HG03439 (cell line): Measurements from ENCODE around the gene MPP1.

Experiments
- ATAC-seq: cut with Tn5 transposase; IDR thresholded peaks from one replicate; pipeline ENCODE4 v1.9.1; 2021; ENCODE audit warnings: mild to moderate bottlenecking, moderate library complexity; ENCODE audit not compliant: unreplicated experiment

The MPP1 gene

DNA sequence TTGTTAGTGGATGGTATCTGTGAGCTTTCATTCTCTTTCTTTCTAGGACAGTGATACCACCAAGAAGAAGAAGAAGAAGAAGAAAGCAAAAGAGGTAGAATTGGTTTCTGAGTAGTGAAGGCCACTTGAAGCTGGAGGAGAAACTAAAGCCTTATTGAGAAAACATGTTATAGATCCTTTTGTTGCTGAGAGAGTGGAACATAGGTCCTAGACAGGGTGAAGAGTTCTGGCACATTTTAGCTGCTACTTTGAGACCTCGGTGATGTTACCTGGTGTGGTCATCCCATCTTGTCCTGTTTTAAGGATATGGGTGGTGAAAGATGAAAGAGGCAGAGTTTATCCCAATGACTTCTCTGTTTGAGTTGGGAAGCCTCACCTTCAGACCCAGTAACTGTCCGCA lies 28.5 kb downstream of the MPP1 start:
- ATAC-seq = no peak

DNA sequence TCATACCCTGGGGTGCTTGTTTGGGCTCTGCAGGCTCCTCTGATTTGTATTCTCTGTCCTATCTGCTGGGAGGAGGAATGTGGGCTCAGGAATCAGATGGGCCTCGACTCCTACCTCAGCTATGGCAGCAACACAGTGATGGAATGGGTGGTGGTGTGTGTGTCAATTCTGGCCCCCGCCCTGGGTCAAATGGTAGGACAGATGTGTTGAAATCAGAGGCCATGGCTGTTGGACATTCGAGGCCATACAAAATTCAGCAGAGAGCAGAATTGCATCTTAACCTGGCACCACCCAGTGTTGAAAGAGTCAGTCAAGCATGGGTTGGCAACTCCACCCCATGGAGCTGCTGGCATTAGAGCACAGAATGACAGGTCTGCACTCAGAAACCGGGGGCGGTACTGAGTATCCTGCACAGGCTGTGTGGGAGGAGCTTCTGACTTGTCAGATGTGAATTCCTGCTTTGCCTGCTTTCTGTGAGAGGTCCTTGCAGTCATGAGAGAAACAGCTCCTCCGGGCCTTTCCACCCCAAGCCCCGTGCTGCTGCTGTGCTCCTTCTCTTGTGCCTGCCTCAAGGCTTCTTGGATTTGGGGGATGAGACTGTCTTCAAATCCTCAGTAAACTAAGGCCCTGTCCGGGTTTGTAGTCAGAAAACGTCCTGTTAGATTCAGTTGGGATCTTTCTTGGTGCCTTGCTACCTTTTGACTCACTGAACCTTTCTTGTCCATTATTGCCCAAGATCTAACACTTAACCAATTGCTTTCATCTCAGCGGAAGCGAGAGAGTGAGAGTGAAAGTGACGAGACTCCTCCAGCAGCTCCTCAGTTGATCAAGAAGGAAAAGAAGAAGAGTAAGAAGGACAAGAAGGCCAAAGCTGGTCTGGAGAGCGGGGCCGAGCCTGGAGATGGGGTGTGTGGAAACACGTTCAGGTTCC lies 29.6 kb downstream of the MPP1 start:
- no peak for ATAC-seq

DNA sequence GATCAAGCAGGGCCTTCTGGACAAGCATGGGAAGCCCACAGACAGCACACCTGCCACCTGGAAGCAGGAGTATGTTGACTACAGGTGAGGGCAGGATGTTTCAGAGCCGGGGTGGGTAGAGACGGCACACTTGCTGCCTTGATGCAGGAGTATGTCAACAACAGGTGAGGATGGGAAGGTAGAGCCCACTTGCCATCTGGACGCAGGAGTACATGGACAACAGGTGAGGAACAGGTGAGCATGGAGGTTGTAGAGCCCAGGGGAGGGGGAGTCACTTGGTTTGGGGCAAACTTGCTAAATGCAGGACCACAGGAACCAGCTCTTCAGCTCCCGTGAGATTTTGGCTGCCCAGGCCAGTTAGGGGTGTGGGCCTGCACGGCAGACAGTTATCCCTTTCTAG lies 30.7 kb downstream of the MPP1 start:
- no peak for ATAC-seq

DNA sequence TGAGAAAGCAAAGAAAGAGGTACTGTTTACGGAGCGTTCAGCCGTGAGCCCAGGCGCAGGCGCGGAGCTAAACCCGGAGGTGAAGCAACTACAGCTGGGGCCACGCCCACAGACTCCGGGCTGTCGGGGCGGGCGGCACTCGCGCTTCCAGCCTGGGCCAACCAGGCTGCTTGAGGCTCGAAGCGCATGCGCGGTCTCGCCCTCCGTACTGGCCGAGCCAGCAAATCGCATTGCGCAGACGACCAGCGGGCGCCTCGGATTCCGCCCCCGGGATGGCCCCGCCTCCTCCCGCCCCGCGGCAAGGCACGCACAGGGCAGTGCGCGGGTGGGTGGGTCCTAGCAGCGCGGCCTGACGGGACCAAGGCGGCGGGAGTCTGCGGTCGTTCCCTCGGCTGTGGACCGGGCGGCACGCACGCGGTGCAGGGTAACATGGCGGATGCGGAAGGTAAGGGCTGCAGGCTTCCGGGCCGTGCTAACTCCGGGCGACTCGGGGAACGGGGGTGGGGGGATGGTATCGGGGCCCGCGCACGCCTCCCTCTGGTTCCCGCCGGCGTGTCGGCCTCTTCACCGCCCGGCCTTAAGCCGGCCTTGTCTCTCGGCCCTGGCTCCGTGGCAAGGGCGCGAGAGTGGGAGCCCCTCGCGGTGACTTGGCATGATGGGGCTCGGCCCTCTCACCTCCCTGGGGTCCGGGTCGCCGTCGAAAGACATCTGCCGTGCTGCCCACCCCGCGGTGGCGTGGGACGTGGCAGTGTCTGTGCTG lies 42.6 kb downstream of the MPP1 start, which contains the start of gene DKC1:
DKC1 (plus strand) TSS at position 328 of the 760 bp plus-strand sequence; CDS start at position 430, 102 bp downstream.
- peak; percentile 88 for ATAC-seq

DNA sequence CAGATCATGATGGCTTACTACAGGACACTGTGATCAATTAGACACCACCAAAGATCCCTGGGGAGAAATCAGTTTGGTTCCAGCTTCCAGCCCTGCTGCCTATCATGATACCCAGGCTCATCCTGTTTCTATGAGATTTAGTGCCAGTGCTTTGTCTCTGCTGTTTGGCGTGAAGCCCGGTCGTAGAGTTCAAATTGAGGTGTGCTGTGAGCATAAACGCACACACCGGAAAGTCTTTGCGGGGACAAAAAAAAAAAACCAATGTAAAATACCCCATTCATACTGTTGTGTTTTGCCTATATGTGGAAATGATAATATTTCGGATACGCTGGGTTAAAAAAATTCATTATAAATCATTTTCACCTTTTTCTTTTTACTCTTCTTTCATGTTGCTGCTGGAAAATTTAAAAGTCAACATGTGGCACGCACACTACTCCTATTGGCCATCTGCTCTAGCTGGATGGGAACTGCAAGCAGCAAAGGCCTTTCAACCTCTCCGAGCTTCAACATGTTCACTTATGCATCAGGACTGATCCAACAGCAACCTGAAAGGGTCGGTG lies 43.2 kb downstream of the MPP1 start:
- no peak for ATAC-seq

DNA sequence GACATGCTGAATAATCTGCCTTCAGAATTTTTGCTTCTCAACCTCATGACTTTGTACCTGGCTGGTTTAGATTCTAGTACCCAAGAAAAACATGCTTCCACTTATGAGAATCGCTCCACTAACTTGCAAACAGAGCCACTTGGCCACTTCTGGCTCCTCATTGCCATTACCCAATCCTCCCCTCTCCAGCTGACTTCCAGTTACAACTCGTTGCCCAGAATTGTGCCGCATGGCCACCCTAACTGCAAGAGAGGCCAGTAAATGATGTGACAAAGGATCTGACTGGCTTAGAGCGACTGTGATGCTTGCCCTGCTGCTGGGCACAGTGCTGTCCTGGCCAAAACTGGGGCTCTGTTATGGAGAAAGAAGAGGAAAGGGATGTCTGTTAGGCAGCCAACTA lies 46.6 kb downstream of the MPP1 start:
- ATAC-seq = no peak

DNA sequence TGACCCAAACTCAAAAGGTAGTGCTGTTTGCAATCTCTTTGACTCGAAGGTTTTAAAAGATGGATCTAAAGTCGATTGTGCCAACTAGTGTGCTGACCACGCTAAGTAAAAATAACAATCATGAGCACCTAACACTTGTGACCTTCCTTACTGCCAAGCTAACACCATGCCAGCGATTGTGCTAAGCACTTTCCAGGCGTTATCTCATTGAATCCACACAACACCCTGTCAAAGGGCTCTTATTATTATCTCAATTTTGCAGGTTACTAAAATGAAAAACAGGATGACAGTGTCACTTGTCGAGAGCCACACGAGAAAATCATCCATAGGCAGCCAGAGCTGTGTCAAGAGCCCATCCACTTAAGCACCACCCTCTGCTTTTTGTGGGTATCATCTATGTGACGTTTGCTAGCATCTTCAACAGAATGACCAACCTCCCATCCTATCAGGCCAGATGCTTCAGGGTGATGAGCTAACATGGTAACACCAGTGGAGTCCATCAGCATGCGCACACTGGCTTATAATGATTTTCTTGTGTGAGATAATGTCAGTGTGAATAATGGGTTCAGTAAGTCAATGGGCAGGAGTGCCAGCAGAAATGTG lies 53.5 kb downstream of the MPP1 start:
- ATAC-seq = no peak

DNA sequence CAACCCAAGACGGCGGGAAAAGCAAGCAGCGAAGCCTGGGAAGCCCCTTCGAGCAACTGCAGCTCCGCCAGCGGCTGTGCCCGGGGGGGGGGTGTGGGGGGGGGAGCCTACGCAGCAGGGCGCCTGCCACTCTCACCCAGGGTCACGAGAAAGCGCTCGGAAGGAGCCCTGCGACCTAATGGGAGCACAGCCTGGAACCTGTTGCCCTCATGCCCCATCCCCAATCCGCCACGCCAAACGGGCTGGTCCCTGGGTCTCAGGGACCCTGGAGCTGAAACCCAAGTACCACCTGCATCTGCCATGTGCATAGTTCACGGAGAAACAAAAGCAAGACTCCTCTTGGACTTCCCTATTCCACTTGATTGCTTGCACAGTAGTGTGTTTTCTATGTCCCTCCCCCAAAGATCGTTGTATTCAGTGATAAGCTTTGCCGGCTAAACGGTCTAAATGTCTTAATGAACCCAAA lies 54.0 kb downstream of the MPP1 start:
- ATAC-seq = no peak

DNA sequence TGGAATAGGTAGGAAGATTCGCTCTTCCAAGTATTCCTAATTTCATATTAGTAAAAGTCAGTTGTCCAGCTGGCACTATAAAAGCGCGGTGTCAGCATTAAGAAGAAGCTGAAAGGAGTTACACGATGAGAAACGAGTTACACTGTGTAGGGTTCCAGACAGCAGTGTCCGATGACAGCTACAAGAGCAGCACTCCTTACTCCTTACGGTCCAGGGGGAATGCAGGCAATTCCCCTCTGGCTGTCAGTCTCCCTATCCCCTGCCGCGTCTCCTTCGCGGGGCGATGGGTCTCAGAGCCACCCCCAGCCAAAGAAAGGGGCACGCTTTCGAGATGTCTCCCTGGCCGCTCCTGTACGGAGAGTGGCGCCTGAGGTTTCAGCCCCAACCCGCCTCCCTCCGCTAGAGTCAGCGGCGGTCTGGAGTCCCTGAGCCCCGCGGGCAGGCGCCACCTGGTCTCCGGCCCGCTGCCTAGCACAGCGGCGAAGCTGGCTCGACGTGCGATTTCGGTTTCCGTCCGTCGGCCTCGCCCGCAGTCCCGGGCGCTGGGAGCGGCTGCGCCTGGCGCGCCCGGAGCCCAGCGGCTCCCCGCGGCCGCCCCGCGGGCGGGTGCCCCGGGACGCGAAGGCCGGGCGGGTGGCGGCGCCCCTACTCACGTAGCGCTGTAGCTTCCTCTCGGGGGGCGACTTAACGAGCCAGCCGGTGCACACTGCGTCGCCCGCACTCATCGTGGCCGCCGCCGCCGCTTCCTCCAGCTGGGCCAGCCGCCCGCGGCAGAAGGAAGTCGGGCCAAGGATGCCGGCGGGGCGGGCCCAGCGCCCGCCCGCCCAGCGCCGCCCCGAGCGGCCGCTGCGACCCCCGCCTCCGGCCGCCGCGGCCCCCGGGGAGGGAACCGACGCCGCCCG lies 54.7 kb downstream of the MPP1 start, which contains the start of gene GAB3:
GAB3 (minus strand) TSS at position 777 of the 902 bp plus-strand sequence; CDS start at position 725, 52 bp downstream.
- ATAC-seq = no peak

DNA sequence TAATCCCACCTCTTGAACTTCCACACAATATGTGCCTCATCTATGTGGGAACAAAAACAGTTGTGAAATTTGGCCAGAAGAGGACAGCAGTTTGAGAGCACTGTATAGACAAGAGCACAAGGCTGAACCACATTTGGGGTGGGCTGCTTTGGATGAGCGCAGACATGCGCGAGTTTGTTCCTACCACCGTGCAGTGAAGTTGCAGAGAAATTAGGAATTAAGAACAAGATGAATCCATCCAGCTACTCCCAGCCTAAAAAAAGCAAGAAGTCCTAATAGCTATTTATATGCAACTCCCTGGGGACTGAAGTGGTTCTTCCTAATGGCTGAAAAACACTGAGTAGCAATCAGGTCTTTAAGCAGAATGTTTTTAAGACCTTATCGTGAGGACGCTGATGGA lies 55.4 kb downstream of the MPP1 start:
- no peak for ATAC-seq

DNA sequence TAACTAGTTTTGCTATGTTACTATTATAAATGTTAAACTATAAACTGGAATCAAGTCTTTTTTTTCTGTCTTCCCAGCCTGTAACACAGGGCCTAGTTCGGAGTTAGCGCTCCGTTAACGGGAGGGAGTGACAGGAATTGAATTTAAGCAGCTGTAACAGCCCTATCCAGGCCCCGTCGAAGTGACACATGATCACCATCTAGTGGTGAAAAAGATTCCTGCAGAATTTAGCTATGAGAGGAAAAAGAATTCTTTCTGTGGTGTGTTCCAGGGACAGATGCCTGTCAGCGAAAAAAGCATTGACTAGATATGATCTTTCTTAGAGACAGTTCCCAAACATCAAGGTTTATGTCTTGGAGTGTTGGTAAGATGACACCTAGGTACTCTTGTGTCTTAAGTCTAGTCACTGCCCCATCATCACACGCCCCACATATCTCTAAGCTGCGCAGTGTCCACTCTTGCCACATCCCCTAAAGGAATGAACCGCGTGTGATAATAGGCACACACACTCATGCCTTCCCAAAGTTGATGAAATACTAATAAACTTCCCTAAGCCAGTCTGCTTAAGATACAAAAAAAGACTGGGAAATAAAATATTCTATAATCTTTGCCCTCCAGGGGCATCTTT lies 56.5 kb downstream of the MPP1 start:
- ATAC-seq = no peak

DNA sequence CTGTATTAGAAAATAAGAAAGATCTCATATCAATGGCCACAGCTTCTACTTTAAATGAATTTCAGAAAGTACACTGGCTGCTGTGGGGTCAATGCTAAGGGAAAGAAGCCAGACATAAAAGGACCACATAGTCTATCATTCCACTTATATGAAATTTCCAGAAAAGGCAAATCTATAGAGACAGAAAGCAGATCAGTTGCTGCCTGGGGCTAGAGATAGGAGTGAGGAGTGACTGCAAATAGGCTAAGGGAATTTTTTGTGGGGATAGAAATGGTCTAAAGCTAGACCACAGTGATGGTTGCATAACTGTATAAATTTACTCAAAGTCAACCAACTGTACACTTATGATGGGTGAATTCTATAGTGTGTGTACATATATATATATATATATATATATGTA lies 62.7 kb downstream of the MPP1 start:
- ATAC-seq = no peak

DNA sequence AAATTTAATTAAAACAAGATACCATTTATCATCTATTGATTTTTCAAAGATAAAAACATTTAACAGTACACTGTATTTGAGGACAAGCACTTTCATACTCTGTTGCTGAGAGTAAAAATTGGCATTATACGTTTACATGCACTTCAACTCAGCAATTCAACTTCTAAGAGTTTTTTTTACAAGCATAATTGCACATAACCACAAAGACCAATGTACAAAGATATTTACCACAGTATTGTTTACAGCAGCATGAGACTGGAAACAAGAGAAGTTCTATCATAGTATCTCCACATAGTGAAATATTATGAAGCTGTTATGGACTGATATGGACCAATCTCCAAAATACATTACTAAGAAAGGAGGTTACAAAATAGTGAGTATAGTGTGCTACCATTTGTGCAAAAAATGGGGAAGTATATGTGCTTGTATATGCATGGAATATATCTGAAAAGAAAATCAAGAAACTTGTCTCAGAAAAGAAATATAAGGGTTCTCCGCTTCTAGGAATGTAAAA lies 65.3 kb downstream of the MPP1 start:
- ATAC-seq = no peak

DNA sequence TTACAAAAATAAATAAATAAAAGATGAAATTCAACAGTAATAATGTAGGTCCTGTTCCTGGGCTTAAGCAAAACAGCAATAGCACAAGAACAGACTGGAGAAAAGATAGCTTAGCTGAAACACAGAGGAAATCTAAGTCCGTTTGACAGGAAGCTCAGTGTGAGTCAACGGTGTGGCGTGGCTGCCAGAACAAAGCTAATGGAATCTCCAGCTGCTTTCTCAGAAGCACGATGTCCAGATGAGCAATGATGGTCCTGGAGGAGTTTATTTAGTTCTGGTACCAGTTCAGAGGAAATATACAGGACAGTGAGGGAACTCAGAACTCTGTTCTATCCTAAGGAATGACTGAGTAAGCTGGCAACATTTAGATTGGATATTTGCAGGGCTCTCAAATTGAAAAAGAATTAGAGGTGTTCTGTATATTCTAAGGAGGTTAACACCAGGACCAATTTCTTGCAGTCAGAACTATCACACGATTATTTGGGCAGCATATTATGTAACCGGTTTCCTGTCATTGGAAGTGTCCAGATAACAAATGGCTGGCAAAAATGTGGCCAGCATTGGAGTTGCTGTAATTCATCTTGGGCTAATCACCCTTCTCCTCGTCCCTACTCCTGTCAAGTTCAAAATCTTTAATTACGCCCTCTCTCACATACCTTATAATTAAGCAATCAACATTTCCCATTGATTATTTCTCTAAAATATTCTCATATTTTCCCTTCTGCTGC lies 67.1 kb downstream of the MPP1 start:
- ATAC-seq = no peak

DNA sequence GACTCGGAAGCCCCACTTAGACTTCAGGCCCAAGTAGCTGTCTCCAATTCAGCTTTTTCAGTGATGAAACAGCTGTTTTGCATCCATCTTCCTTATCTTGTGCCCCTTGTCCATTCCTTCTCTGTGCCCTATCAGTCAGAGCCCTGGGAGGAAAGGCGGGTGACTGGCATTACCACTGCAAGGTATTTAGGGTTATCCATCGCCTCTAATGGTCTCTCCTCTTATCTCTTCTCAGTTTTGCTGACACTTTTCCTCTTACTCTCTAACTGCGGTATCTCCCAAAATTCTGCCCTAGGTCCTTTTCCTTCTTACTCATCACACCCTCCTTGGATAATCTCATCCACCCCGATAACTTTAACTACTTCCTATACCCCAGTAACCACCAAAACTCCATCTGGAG lies 68.1 kb downstream of the MPP1 start:
- ATAC-seq = no peak

DNA sequence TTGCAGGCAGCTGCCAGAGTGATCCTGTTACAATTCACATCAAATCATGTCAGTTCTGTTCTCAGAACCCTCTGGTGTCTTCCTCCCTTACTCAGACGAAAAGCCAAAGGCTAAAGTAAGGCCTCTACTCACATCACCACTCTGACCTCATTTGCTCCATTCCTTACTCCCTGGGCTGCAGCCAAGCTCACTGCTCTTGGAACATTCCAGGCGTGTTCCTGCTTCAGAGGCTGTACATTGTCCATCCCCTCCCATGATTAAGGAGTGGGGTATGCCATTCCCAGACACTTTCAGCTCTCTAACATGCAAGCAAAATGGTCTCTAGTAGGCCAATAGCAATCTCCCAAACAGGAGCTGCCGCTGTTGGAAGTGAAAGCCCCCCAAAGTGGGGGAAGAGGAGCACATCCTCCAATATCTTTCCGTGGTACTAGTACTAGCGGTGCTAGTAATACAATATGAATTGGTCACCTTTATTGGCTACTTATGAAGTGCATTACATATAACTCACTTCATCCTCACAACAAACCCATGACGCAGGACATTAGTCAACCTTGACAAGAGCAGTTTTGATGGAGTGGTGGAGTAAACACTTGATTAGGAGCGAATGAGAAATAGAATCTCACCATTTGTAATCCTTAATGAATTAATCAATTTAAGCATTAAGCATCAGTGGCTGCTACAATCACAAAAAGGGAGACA lies 69.4 kb downstream of the MPP1 start:
- no peak for ATAC-seq

DNA sequence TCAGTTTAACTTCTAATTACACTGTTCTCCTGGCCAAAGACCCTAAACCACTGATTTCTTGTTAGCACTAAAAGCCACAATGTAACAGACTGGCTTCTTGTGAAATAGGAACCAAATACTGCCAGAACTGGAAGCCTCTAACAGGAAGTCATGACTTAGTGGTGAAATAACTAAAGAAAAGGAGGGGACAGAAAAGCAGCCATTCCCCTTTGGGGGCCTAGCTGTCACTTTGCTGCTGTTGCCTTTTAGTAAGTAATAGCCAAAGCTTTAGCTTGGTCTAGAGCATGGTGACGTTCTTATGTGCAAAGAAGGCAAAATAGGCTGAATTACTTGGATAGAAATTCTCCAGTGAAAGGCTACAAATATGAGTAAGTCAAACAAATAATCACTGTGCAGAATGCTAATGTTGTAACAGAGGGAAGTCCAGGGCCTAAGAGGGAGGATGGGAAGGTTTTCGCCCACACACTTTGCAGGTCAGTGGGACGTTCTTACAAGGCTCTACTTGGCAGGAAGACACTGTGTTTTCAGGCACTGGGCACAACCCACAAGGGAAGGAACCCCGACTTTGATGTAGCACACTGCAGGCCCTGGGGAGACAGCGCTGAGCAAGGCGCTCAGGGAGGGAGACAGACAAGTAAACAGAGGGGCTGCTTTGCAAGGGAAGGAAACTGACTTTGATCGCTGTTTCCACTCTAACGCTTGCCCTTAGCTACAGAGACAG lies 71.1 kb downstream of the MPP1 start:
- no peak for ATAC-seq
